ENCODE results near the gene ZNF329.

ZNF329 gene

GRCh38 chr19:58108546-58108817 lies 42.1 kb downstream of the ZNF329 start:
- Histone ChIP-seq H3K27ac (no peak overlapping the region), H2AFZ (ENCODE audit: low read depth) (no peak overlapping the region), H3K4me1 (ENCODE audit: low read depth, poor library complexity, severe bottlenecking) (no peaks in the 10 kb centered on the region), H3K36me3 (ENCODE audit: insufficient read depth) (no peaks in the 10 kb centered on the region), H4K20me1 (ENCODE audit: insufficient read depth) (no peaks in the 10 kb centered on the region), H3K4me3 (IDR thresholded peaks at IDR 0.05; ENCODE audit: insufficient read depth, low read depth, low read length) (no peak overlapping the region), H3K79me2 (ENCODE audit: insufficient read depth, low read depth) (no peaks in the 10 kb centered on the region), H3K4me2 (no peak overlapping the region), H3K27me3 (ENCODE audit: insufficient read depth, low read depth) (peaks cover 2% of the 10 kb centered on the region; the same call in 1 of the 2 replicates), H3K9ac (no peak overlapping the region)
- no peak for TF ChIP-seq CTCF (conservative IDR thresholded peaks at IDR 0.05; ENCODE audit: low read depth, low read length)

- no peak overlapping the region for H3K4me3 ChIP-seq (IDR thresholded peaks at IDR 0.05; ENCODE audit: insufficient read depth, low read depth, low read length)
- peaks cover 2% of the 10 kb centered on the region; the same call in 1 of the 2 replicates for H3K27me3 ChIP-seq (ENCODE audit: insufficient read depth, low read depth)
- TF ChIP-seq CTCF (conservative IDR thresholded peaks at IDR 0.05; ENCODE audit: low read depth, low read length): no peak
- H4K20me1 ChIP-seq (ENCODE audit: insufficient read depth): no peaks in the 10 kb centered on the region
- H3K4me2 ChIP-seq: no peak overlapping the region
- H3K27ac ChIP-seq: no peak overlapping the region
- H3K9ac ChIP-seq: no peak overlapping the region
- no peaks in the 10 kb centered on the region for H3K4me1 ChIP-seq (ENCODE audit: low read depth, poor library complexity, severe bottlenecking)
- no peak overlapping the region for H2AFZ ChIP-seq (ENCODE audit: low read depth)
- no peaks in the 10 kb centered on the region for H3K79me2 ChIP-seq (ENCODE audit: insufficient read depth, low read depth)
- H3K36me3 ChIP-seq (ENCODE audit: insufficient read depth): no peaks in the 10 kb centered on the region
Observed at GRCh38 chr19:58107778-58108545, 42.6 kb downstream of the ZNF329 start.

GRCh38 chr19:58098682-58098998 lies 51.9 kb downstream of the ZNF329 start:
- Histone ChIP-seq H2AFZ (ENCODE audit: low read depth) (peak overlapping the region; percentile 14; the same call in 1 of the 2 replicates), H4K20me1 (ENCODE audit: insufficient read depth) (no peaks in the 10 kb centered on the region), H3K4me1 (ENCODE audit: low read depth, poor library complexity, severe bottlenecking) (no peaks in the 10 kb centered on the region), H3K79me2 (ENCODE audit: insufficient read depth, low read depth) (no peaks in the 10 kb centered on the region), H3K4me3 (IDR thresholded peaks at IDR 0.05; ENCODE audit: insufficient read depth, low read depth, low read length) (no peak overlapping the region), H3K4me2 (no peak overlapping the region), H3K27me3 (ENCODE audit: insufficient read depth, low read depth) (no peaks in the 10 kb centered on the region), H3K36me3 (ENCODE audit: insufficient read depth) (no peaks in the 10 kb centered on the region), H3K9ac (peak overlapping the region; percentile 18; the same call in 1 of the 2 replicates), H3K27ac (no peak overlapping the region)
- TF ChIP-seq CTCF (conservative IDR thresholded peaks at IDR 0.05; ENCODE audit: low read depth, low read length): no peak

GRCh38 chr19:58097781-58098681 lies 52.6 kb downstream of the ZNF329 start, which contains the start of gene ZSCAN18:
ZSCAN18 (minus strand) TSS chr19:58098231; CDS start chr19:58090267, 7,964 bp downstream.
- no peak for TF ChIP-seq CTCF (conservative IDR thresholded peaks at IDR 0.05; ENCODE audit: low read depth, low read length)
- Histone ChIP-seq H3K9ac (peak within 1 kb of the TSS; percentile 18; the same call in 1 of the 2 replicates), H3K36me3 (ENCODE audit: insufficient read depth) (no peaks in the 10 kb centered on the region), H3K4me2 (no peak within 1 kb of the TSS), H3K79me2 (ENCODE audit: insufficient read depth, low read depth) (no peaks in the 10 kb centered on the region), H3K27ac (no peak within 1 kb of the TSS), H3K4me3 (IDR thresholded peaks at IDR 0.05; ENCODE audit: insufficient read depth, low read depth, low read length) (no peak within 1 kb of the TSS), H2AFZ (ENCODE audit: low read depth) (peak within 1 kb of the TSS; percentile 14; the same call in 1 of the 2 replicates), H3K27me3 (ENCODE audit: insufficient read depth, low read depth) (no peaks in the 10 kb centered on the region), H3K4me1 (ENCODE audit: low read depth, poor library complexity, severe bottlenecking) (no peaks in the 10 kb centered on the region), H4K20me1 (ENCODE audit: insufficient read depth) (no peaks in the 10 kb centered on the region)
